ENCODE data around the gene SRGAP1.
"Not testable (repeated sequence)": the region's sequence is repeated elsewhere in the genome, so short reads cannot be mapped to it uniquely, and the experiment has no call there.

Gene SRGAP1

DNA sequence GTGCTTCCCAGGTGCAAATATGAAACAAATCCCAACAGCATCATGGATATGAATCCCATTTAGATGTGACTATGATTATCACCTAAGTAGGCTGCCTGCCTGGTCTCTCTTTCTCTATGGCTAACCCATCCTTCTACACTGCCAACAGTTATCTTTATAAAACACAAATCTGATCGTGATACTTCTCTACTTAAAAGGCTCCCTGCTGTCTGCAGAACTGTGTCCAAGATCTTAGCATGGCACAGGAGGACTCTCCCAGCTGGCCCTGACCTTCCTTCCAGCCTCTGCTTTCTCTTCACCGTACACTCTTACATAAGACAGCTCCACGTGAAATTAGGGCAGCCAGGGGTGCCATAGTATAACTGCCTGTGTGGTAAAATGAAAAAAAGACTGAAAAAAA lies 3.5 kb upstream of the SRGAP1 start:
- no peak for DNase-seq

DNA sequence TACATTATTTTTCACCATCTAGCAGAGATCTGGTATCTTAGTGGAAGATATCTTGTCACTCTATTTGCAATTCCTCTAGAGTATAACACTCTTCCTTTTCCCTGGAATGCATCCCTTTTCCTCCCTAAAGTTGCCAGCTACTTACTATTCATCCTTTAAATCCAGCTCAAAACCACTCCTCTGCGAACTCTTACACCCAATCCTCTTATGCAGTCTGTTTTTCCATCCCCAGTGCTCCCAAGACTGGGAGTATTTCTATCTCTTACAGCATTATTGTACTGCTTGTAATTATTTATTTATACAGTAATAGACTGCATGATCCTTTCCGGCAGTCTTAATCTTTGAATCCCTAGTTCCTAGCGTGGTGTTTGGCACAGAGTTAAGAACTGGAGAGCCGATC lies 2.9 kb upstream of the SRGAP1 start:
- DNase-seq, result no peak

DNA sequence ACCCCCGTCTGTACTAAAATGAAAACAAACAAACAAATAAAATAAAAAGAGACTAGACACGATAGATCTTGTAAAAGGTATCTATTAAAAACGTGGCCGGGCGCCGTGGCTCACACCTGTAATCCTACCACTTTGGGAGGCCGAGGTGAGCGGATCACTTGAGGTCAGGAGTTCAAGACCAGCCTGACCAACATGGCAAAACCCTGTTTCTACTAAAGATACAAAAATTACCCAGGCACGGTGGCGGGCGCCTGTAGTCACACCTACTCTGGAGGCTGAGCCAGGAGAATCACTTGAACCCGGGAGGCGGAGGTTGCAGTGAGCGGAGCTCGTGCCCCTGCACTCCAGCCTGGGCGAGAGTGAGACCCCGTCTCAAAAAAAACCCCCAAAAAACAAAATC lies 1.8 kb upstream of the SRGAP1 start:
- DNase-seq, result not testable (repeated sequence)

DNA sequence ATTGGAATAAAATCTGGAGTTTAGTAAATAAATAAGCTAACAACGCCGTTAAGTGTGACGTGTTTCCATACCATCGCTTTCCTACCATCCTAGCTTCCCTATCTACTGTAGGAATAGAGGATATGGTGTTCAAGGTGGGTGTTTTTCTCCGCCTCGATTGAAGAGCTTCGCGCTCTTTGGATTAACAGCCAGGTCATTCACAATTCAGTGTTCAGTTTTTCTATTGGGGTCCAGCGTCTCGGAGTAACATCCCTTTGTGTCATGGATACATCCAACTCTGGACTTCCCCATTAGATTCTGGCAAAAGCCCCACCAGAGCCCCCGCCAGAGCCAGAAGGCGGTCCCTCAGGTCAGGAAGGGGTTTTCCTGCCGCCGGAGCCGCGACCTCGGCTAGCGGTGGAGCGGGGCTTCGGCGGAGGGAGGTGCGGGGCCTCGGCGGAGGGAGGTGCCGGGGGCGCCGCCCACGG lies 1.2 kb upstream of the SRGAP1 start:
- no peak for DNase-seq

DNA sequence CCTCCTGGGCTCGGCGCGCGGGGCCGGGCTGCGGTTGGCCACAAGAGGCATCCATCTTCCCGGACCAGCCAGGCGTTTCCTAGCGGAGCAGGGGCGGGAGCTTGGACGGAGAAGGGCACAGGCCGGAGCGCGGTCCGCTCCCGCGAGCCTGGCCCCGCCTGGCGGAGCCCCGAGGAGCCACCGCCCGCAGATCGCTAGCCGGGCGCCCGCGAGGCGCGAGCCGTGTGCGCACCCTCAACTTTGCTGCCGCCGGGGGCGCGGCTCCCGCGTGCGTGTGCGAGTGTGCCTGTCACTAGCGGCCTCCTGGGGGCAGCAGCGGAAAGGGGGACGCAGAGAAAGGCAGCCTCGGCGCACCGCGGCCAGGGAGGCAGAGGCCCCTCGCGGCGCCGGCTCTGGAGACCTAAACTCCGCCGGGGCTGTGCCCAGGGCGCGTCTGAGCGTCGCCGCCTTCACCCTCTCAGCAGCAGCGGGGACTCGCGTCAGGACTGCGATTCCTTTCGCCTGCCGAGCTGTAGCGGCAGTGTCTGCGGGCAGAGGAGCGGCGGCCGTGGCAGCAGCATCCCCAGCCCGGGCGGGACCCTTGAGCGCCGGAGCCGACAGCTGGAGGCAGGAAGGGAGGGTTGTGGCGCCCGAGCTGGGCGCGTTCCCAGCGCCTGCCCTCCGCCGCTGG lies 644 bp upstream of the SRGAP1 start:
- DNase-seq, result peak; percentile 82

DNA sequence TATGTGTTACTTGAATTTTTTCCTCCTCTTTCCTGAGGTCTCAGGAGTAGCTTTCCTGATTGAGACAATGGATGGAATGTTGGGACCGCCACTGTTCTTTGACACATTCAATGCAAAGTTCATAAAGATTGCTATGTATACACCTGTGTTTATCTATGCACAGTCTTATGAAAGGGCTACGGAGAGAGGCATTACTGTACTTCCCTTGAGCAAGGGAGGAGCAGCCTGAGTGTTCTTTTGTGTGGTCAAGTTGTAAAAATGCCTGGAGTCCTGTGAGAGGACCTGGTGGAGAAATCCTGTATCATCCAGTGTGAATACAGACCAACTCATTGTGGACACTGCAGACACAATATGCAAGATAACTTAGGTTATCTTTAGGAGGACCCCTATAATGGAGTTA lies 1.2 kb downstream of the SRGAP1 start:
- DNase-seq, result no peak

DNA sequence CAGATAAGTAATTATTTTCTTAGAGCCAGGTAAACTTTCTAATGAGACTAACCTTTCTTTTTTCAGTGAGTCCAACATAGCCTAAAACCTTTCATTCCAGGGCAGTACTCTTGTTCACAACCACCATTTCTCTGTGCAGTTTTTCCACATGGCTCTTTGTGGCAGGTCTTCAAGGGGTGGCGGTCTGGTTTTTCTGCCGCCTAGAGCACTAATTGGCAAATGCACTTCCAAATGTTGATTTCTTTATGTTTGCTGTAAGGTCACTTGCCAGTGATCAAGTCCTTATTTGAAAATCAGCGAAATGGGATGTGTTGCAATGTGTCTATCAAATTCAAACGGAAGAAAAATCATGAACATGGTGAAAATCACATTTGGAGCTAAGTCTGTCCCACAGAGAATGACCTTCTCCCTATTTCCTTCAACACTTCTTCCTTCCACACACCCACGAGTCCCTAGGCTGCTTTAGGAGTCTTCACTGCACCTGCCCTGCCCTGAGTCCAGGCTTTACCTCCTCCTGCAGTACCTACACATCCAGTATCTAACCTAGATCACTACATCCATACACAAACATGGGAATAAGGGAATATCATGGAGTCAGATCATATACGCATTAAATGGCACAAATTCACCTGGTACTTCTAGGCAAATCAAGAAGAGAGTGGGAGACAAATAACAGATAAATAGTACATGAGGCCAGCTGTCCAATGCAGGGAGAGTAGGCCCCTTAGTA lies 1.9 kb downstream of the SRGAP1 start:
- DNase-seq, result no peak

DNA sequence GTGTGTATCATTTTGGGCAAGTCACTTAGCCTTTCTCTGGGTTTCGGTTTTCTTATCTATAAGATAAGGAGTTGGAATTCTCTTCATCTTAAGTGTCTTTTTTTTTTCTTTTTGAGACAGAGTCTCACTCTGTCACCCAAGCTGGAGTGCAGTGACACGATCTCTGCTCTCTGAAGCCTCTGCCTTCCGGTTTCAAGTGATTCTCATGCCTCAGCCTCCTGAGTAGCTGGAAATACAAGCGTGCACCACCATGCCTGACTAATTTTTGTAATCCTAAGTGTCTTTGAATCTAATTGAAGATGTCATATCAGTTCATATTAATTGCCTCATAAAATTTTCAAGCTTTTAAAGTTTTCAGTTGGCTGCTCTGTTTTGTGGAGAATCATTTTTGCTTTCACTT lies 4.0 kb downstream of the SRGAP1 start:
- no peak for DNase-seq

DNA sequence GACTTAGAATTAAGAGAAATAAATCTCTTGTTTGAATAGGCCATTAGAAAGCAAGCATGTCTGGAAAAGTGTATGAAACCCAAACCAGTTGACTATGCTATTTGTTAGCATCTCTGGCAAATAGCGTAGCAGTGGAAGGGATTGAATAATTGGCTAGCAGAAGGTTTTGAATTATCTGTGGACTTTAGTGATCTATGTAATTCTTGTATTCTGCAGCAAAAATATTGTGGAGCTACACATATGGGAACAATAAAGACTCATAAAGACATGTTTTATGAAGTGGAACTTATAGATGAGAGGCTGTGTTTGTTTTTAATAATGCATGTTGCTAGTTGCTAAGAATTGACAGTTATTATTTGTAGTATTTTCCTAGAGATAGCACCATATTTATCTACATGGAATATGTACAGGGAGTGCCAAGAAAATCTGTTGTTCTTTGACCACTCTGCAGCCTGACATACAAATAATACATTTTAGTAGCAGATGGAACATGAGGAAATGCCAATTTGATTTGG lies 4.7 kb downstream of the SRGAP1 start:
- DNase-seq, result no peak

DNA sequence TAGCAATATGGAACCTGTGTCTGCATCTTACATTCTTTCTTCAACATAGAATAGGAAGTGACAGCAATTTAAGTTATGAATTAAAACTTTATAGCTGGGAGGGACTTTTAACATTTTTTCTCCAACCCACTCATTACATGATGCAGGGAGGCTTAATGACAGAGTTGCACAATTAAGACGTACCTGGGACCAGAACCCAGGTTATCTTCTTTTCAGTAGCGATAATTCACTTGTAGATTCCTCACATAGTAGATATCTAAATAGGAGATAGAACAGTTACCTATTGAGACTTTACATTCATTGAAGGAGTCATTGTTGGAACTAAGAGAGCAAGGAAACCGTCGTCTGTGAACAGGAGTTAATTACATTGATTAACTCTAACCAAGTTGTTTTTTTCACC lies 5.1 kb downstream of the SRGAP1 start:
- no peak for DNase-seq

DNA sequence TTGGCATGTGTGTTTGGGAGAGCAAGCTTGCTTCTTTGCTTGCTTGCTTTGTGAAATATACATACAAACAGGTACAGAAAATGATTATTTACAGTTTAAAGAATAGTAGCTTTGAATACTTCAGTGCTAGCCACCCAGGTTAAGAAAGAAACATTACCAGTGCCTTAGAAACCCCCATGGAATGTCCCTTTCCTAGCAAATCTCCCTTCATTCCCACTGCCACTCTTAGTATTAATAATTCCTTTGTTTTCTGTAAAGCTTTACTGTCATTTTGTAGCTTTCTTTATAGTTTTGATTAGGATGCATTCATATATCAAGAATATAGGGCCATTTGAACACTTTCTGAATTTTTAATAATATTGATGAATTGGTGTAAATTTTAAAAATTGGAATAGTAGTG lies 9.5 kb downstream of the SRGAP1 start:
- DNase-seq, result no peak

DNA sequence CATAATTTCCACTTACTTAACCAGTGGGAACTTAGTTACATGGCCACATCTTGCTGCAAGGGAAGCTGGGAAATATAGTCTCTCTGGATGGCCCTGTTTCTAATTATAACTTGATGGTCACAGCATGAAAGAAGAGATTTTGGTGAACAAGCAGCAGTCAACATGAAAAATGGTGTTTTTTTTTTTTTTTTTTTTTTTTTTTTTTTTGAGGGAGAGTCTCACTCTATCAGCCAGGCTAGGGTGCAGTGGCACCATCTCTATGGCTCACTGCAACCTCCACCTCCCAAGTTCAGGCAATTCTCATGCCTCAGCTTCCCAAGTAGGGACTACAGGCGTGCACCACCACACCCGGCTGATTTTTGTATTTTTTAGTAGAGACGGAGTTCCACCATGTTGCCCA lies 10.8 kb downstream of the SRGAP1 start:
- no peak for DNase-seq

DNA sequence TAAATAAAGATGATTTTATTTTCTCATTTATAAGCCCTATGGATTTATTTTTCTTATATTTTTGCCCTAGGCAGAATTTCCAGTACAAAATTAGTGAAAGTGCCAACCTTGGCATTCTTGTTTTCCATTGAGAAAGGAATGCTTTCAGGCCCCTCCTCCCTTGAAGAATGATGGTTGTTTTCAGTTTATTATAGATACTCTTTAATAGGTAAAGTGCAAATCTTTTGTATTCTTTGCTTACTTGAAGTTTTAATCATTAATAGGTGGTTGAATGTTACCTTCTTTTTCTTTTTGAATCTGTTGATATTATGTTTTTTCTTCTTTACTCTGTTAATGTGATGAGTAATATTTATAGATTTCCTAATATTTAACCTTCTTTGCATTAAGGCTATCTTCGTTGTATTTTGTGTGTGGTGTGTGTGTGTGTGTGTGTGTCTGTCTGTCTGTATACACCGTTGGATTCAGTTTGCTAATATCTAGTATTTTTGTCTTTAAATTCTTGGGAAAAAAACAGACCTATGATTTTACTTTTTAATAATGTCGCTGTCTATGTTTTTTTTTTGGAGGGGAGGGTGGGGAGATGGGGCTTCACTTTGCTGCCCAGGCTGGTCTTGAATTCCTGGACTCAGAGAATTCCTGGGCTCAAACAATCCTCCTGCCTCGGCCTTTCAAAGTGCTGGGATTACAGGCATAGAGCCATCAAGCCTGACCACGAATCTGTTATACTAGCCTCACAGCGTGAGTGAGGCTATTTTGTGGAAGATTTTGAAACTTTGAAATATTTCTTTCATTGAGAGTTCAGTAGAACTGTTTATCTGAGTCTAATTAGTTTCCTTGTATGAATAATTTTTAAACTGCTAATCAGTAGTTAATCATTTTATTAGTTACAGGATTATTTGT lies 13.5 kb downstream of the SRGAP1 start:
- no peak for DNase-seq

DNA sequence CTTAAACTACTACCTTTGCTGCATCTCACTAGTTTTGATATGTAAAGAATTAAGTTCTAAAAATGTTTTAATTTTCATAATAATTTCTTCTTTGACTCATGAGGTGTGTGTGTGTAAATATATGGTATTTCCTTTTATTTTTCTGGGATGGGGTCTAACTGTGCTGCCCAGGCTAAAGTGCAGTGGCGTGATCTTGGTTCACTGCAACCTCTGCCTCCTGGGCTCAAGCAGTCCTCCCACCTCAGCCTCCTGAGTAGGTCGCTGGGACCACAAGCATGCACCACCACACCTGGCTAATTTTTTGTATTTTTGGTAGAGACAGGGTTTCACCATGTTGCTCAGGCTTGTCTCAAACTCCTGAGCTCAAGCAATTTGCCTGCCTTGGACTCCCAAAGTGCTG lies 15.4 kb downstream of the SRGAP1 start:
- DNase-seq, result not testable (repeated sequence)

DNA sequence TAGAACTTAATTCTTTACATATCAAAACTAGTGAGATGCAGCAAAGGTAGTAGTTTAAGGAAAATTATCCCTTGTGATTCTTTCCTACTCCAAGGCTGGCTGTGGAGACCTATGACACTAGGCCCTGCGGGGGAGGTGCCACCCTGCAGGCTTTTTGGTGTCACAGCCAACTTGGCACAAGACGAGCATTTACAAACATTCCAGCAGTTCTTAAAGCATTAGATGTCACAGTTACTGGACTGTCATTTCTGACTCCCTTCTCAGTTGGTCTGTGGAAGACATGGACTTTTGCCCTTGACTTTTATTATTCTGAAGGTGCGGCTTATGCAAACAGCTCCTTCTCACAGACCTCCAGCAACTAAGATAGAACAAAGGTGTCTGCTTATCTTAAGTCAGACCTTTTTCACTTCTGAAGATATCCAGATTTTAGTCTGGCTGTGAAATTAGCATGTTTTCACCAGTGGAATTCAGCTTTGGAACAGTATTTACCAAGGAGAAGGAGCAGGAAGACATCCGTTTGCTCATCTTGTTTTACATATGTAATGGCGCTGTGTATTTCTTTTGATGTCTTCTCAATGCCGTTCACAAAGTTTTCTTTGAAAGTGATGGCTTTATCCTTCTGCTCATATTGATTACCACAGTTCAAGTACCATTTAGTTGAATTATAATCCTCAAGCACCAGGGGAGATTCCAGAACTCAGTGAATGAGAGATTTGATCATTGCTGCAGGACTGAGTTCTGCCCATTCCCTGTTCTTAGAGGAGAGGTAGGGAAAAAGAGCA lies 17.9 kb downstream of the SRGAP1 start:
- no peak for DNase-seq

DNA sequence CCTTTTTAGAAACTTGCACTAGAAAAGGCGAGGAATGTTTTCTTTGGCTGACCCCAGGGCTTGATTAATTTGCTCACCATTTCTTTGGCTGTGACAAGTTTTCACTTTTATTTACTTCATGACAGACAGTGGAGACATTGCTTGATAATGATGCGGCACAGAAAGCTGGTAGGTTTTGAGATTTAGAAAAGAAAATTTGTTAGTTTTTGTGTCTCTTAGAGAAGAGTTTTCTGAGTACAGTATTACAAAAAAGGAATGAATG lies 18.4 kb downstream of the SRGAP1 start:
- DNase-seq, result no peak

DNA sequence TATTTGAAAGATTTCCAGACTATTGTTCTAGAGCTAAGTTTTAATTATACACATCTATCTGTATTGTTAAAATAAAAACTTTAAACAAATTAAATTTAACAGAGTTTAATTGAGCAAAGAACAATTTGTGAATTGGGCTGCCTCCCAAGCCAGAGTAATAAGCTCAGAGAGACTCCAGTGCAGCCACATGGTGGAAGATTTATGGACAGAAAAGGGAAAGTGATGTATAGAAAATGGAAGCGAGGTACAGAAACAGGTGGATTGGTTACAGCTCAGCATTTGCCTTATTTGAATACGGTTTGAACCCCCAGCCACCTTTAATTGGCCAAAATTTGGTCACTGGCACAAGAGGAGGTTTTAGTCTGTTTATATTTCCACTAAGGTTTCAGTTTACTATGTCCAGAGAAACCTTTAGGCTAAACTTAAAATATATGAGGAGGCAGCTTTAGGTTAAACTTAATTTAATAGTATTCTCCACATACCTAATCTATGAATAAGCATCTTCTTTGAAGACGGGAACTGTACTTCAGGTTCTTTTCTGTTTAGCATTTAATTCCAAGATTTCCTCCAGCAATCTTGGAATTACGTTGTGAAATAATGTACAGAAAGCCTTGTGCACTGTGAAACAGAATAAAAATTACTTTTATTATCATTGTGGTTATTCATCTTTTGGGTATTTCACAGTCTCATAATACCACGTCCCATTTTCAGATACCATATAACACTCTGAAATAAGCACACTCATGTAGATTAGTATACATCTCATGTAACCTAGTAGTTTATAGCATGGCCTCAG lies 19.4 kb downstream of the SRGAP1 start:
- DNase-seq, result no peak

DNA sequence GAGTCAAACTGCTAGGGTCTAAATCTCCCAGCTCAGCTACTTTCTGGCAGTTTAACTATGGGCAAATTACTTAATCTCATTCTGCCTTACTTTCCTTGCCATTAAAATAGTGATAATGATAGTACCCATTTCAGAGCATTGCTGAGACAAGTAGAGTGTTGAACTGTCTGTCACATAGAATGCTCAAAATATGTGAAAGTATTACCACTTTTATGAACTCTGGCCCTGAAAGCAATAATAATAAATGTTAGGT lies 19.9 kb downstream of the SRGAP1 start:
- DNase-seq, result no peak

DNA sequence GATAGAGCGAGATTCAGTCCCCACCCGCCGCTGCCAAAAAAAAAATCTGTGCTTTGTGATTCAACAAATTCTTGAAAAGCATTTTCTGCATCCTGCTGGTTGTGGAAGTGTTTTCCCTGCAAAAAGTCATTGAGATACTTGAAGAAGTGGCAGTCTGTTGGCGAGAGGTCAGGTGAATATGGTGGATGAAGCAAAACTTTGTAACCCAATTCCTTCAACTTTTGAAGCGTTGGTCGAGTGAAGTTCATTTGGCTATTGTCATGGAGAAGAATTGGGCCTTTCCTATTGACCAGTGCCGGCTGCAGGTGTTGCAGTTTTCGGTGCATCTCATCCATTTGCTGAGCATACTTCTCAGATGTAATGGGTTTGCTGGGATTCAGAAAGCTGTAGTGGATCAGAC lies 20.9 kb downstream of the SRGAP1 start:
- no peak for DNase-seq

DNA sequence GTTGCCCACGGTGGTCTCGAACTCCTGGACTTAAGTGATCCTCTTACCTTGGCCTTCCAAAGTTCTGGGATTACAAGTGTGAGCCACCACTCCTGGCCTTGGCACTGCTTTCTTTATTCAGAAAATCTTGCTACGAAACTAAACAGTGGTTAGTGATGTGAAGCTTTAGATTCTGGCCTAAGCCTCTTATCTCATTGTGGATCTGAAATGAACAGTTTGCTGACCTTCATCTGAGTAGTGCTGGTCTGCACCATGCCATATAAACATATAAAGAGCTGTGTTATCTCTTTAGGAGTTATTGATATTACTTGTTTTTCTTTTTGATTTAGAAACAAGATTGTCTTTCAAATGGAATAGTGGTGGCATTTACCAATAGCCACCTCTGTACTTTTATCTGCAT lies 22.6 kb downstream of the SRGAP1 start:
- DNase-seq, result no peak

DNA sequence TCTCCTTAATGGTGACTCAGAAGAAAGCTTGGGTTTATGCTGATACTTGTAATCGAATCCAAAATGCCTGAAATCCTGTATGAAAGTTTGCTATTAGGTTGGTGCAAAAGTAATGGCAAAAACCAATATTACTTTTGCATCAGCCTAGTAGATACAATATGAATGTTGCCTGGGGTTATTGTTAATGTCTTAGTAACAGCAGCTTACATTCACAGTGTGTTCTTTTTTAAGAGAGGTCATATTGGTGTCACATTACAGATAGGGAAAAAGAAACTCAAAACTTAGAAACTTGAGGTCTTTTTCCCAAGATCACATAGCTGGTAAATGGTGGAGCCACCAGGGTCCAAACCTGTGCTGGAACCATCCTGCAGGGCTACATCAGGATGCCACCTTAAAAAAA lies 25.2 kb downstream of the SRGAP1 start:
- no peak for DNase-seq

DNA sequence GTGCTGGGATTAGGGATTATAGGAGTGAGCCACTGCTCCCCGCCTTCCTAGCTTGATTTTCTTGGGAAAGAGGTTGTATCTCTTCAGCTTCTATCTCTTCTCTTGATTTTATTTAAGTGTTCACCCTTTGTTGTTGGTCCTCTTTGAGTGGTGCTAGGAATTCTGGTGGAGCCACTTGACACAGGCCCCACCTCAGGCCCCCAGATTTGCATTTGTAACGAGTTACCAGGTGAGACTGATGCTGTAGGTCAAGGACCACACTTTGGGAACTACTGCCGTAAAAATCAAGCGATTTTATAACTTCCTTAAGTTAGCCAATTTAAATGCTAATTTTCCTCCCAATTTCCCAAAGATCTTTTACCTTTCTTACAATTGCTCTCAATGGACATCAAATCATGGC lies 26.3 kb downstream of the SRGAP1 start:
- no peak for DNase-seq

All from activated T-cell treated with anti-CD3 and anti-CD28 coated beads, Interleukin-2, amount 50 U/mL, for 1 hour (primary cell).